CD4-positive, CD25-positive, alpha-beta regulatory T cell (primary cell): ENCODE data around the gene SLC29A1. TPM values are rescaled to one million over a fixed set of nuclear protein-coding genes. Genes with fewer than 3 reads are reported as not detected.

Experiments
- ATAC-seq, 2 donors: fragments of 150-1000 bp; cut with Tn5 transposase; one replicate each; pipeline ENCODE4 v1.10.0; 2021; ENCODE audit warnings: low read depth in 2 of 2, moderate number of reproducible peaks in 2 of 2, moderate library complexity in 1 of 2
- DNase-seq, 3 donors: peaks; one replicate each; pipeline versions ENCODE4 v3.0.0 to v3.0.0-alpha.2; 2012 to 2022; ENCODE audit warnings: mixed read lengths in 1 of 3
- H3K27ac ChIP-seq: one replicate; pipeline ENCODE4 v1.7.0; 2013; ENCODE audit warnings: mild to moderate bottlenecking, low read length; ENCODE audit not compliant: insufficient read depth, poor library complexity, severe bottlenecking
- H3K27me3 ChIP-seq: one replicate; pipeline ENCODE4 v1.7.0; 2013; ENCODE audit warnings: low read length; ENCODE audit not compliant: control insufficient read depth, insufficient read depth
- H3K36me3 ChIP-seq: one replicate; pipeline ENCODE4 v1.7.0; 2013; ENCODE audit warnings: mild to moderate bottlenecking, low read length, moderate library complexity; ENCODE audit not compliant: control insufficient read depth, insufficient read depth
- H3K4me1 ChIP-seq: 2 replicates; pipeline ENCODE4 v1.7.0; 2013; ENCODE audit warnings: mild to moderate bottlenecking, low read length; ENCODE audit not compliant: insufficient read depth, control insufficient read depth, poor library complexity, severe bottlenecking
- H3K4me3 ChIP-seq: one replicate; pipeline ENCODE4 v1.7.0; 2013; ENCODE audit warnings: low read depth, mild to moderate bottlenecking, low read length, moderate library complexity
- H3K9me3 ChIP-seq, 2 experiments: 1 replicate in 1 of 2; 2 replicates in 1 of 2; pipeline ENCODE4 v1.7.0; 2013; ENCODE audit warnings: low read length in 2 of 2, mild to moderate bottlenecking in 1 of 2, moderate library complexity in 1 of 2; ENCODE audit not compliant: control insufficient read depth in 2 of 2
- H3K27ac Mint-ChIP-seq, 3 donors: one replicate each; pipeline ENCODE4 v1.8.0; 2020 to 2022; ENCODE audit warnings: mild to moderate bottlenecking in 3 of 3, mixed read lengths in 3 of 3, moderate library complexity in 2 of 3
- H3K27me3 Mint-ChIP-seq: one replicate; pipeline ENCODE4 v1.8.0; 2022; ENCODE audit warnings: mild to moderate bottlenecking, mixed read lengths
- H3K36me3 Mint-ChIP-seq: one replicate; pipeline ENCODE4 v1.8.0; 2020; ENCODE audit warnings: mixed read lengths
- H3K4me1 Mint-ChIP-seq, 4 donors: one replicate each; pipeline ENCODE4 v1.8.0; 2020 to 2022; ENCODE audit warnings: mixed read lengths in 4 of 4, mild to moderate bottlenecking in 1 of 4
- H3K4me3 Mint-ChIP-seq, 4 donors: one replicate each; pipeline ENCODE4 v1.8.0; 2020 to 2022; ENCODE audit warnings: mild to moderate bottlenecking in 4 of 4, mixed read lengths in 4 of 4, moderate library complexity in 3 of 4
- H3K9me3 Mint-ChIP-seq, 7 donors: one replicate each; pipeline ENCODE4 v1.8.0; 2020 to 2022; ENCODE audit warnings: mixed read lengths in 7 of 7, mild to moderate bottlenecking in 3 of 7, moderate library complexity in 2 of 7
- polyA plus RNA-seq, 4 donors: library from polyadenylated mRNA; unstranded; fragments of 300-500 nt; fragmentation: Illumina TruSeq; gene quantifications; one replicate each; pipeline ENCODE4 v1.2.3, GENCODE V29; 2021
- total RNA-seq: library from RNA; stranded (reverse); gene quantifications from one replicate; pipeline ENCODE4 v1.2.3, GENCODE V29; 2022

SLC29A1 gene
- total and polyA plus RNA-seq, 5 donors from 2014 or later = 2.6 to 6.1 (median 3.6) TPM

GRCh38 chr6:44246663-44247337 is 23.4 kb downstream of the SLC29A1 start, which contains the start of gene HSP90AB1:
HSP90AB1 (plus strand) TSS chr6:44247101; CDS start chr6:44248630, 1,529 bp downstream.
- H3K4me1 ChIP-seq = peaks cover 28% of the 10 kb centered on the region
- peak; percentile 94 to 99 (median 98) for DNase-seq
- peaks cover 34% of the 10 kb centered on the region for H3K36me3 ChIP-seq
- peak; percentile 82 to 86 for ATAC-seq
- Mint-ChIP-seq H3K36me3 (peaks cover 31% of the 10 kb centered on the region), H3K27ac (peak within 1 kb of the TSS; percentile 98 to 99 (median 98)), H3K4me1 (peaks cover 13 to 54% (median 36%) of the 10 kb centered on the region in 4 donors), H3K27me3 (peaks cover 8% of the 10 kb centered on the region), H3K9me3 (no peaks in the 10 kb centered on the region), H3K4me3 (peak within 1 kb of the TSS; percentile 95 to 98 (median 98))
- H3K4me3 ChIP-seq = peak within 1 kb of the TSS; percentile 100
- no peaks in the 10 kb centered on the region for H3K27me3 ChIP-seq
- H3K9me3 ChIP-seq = no peaks in the 10 kb centered on the region
- H3K27ac ChIP-seq = peak within 1 kb of the TSS; percentile 97

GRCh38 chr6:44247338-44248302 is 24.2 kb downstream of the SLC29A1 start:
- H3K4me3 ChIP-seq = peak overlapping the region; percentile 100
- Mint-ChIP-seq H3K36me3 (peaks cover 36% of the 10 kb centered on the region), H3K27ac (peak overlapping the region; percentile 98 to 99 (median 98)), H3K4me1 (peaks cover 13 to 62% (median 37%) of the 10 kb centered on the region in 4 donors), H3K9me3 (no peaks in the 10 kb centered on the region), H3K27me3 (peaks cover 8% of the 10 kb centered on the region), H3K4me3 (peak overlapping the region; percentile 95 to 98 (median 98))
- no peaks in the 10 kb centered on the region for H3K9me3 ChIP-seq
- no peaks in the 10 kb centered on the region for H3K27me3 ChIP-seq
- peak; percentile 66 to 71 for ATAC-seq
- peaks cover 28% of the 10 kb centered on the region for H3K4me1 ChIP-seq
- H3K27ac ChIP-seq = peak overlapping the region; percentile 97
- H3K36me3 ChIP-seq = peaks cover 42% of the 10 kb centered on the region
- peak; percentile 81 to 86 (median 86) for DNase-seq

GRCh38 chr6:44248579-44248978 is 25.2 kb downstream of the SLC29A1 start:
- H3K4me3 ChIP-seq = peak overlapping the region; percentile 95
- H3K4me3 Mint-ChIP-seq = peak overlapping the region; percentile 95 to 98 (median 98)
- peaks cover 45% of the 10 kb centered on the region for H3K36me3 Mint-ChIP-seq
- peak overlapping the region; percentile 93 to 98 (median 95) for H3K27ac Mint-ChIP-seq
- H3K4me1 ChIP-seq = peaks cover 28% of the 10 kb centered on the region
- ATAC-seq (no peak), DNase-seq (no peak)
- H3K4me1 Mint-ChIP-seq = peaks cover 13 to 72% (median 41%) of the 10 kb centered on the region in 4 donors
- H3K36me3 ChIP-seq = peaks cover 51% of the 10 kb centered on the region
- H3K27me3 ChIP-seq = no peaks in the 10 kb centered on the region
- H3K9me3 Mint-ChIP-seq = no peaks in the 10 kb centered on the region
- peak overlapping the region; percentile 97 for H3K27ac ChIP-seq
- H3K27me3 Mint-ChIP-seq = peaks cover 8% of the 10 kb centered on the region
- H3K9me3 ChIP-seq = no peaks in the 10 kb centered on the region

- peaks cover 58% of the 10 kb centered on the region for H3K36me3 ChIP-seq
- H3K36me3 Mint-ChIP-seq = peaks cover 48% of the 10 kb centered on the region
- no peaks in the 10 kb centered on the region for H3K9me3 Mint-ChIP-seq
Observed at GRCh38 chr6:44249082-44249748, 25.8 kb downstream of the SLC29A1 start.

GRCh38 chr6:44250067-44250717 is 26.8 kb downstream of the SLC29A1 start:
- peaks cover 67% of the 10 kb centered on the region for H3K36me3 ChIP-seq
- H3K4me3 ChIP-seq = no peak overlapping the region
- ATAC-seq = no peak
- Mint-ChIP-seq H3K27me3 (peaks cover 8% of the 10 kb centered on the region), H3K27ac (peak overlapping the region in 1 of 3 donors; percentile 34), H3K9me3 (no peaks in the 10 kb centered on the region), H3K4me3 (peak overlapping the region; percentile 58 to 98 (median 82)), H3K36me3 (peaks cover 53% of the 10 kb centered on the region), H3K4me1 (peaks cover 13 to 82% (median 48%) of the 10 kb centered on the region in 4 donors)
- peak overlapping the region; percentile 11 for H3K27ac ChIP-seq
- H3K27me3 ChIP-seq = no peaks in the 10 kb centered on the region
- no peaks in the 10 kb centered on the region for H3K9me3 ChIP-seq
- no peak for DNase-seq
- H3K4me1 ChIP-seq = peaks cover 29% of the 10 kb centered on the region

More at GRCh38 chr6:44249082-44249748, 25.8 kb downstream of the SLC29A1 start:
- H3K27ac ChIP-seq = peak overlapping the region; percentile 97
- H3K9me3 ChIP-seq = no peaks in the 10 kb centered on the region
- ATAC-seq (no peak), DNase-seq (no peak)
- H3K27ac Mint-ChIP-seq = peak overlapping the region; percentile 93 to 98 (median 95)
- peaks cover 13 to 76% (median 43%) of the 10 kb centered on the region in 4 donors for H3K4me1 Mint-ChIP-seq
- H3K27me3 Mint-ChIP-seq = peaks cover 8% of the 10 kb centered on the region
- peak overlapping the region; percentile 95 to 98 (median 98) for H3K4me3 Mint-ChIP-seq
- no peaks in the 10 kb centered on the region for H3K27me3 ChIP-seq
- H3K4me1 ChIP-seq = peaks cover 28% of the 10 kb centered on the region
- peak overlapping the region; percentile 95 for H3K4me3 ChIP-seq

GRCh38 chr6:44250718-44251123 is 27.3 kb downstream of the SLC29A1 start:
- Mint-ChIP-seq H3K4me3 (peak overlapping the region in 1 of 4 donors; percentile 98), H3K36me3 (peaks cover 53% of the 10 kb centered on the region)
- peaks cover 32% of the 10 kb centered on the region for H3K4me1 ChIP-seq

More at GRCh38 chr6:44250718-44251123, 27.3 kb downstream of the SLC29A1 start:
- Mint-ChIP-seq H3K9me3 (no peaks in the 10 kb centered on the region), H3K27me3 (peaks cover 8% of the 10 kb centered on the region), H3K27ac (peak overlapping the region in 1 of 3 donors; percentile 34), H3K4me1 (peaks cover 13 to 82% (median 49%) of the 10 kb centered on the region in 4 donors)
- Histone ChIP-seq H3K36me3 (peaks cover 69% of the 10 kb centered on the region), H3K4me3 (no peak overlapping the region), H3K27me3 (no peaks in the 10 kb centered on the region), H3K9me3 (no peaks in the 10 kb centered on the region), H3K27ac (no peak overlapping the region)
- ATAC-seq (no peak), DNase-seq (no peak)
